ENCODE measurements around the gene ATF7IP2. TPM values are rescaled to one million over a fixed set of nuclear protein-coding genes. Genes with fewer than 3 reads are reported as not detected.
"Not testable (repeated sequence)": the region's sequence is repeated elsewhere in the genome, so short reads cannot be mapped to it uniquely, and the experiment has no call there.

The ATF7IP2 gene
- total RNA-seq, result 10 to 100 TPM; 12.3 to 12.4 TPM

- ChIA-PET POLR2A (interaction anchor here (0.5 kb wide), 1 partner anchor 64 kb away, joined by 3 read pairs; no protein-coding TSS in a partner anchor), CTCF (interaction anchor here (1.2 kb wide), 1 partner anchor 129 kb away, joined by 3 read pairs; no protein-coding TSS in a partner anchor)
Observed at GRCh38 chr16:10385725-10386516, at the start of gene ATF7IP2. ATF7IP2 (plus strand) TSS chr16:10386061; CDS start chr16:10430621, 44,560 bp downstream.

DNA sequence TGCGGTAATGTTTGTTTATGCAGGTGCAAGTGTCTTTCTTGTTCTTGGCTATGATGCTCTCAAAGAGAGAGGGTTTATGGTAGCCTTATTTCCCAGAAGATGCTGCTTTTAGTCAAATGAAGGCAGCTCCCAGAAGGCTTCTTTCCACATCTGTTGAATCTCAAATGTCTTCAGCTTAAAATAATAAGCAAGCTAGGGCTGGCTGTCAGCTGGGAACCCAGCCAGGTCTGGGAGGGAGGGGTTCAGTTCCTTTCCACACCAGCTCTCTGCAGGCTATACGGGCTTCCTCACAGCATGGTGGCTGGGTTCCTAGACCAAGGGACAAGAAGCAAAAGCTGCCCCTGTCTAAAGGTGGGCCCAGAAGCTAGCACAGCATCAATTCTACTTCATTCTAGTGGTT is 47.4 kb upstream of the ATF7IP2 start:
- POLR2A ChIA-PET, result no interaction called here
- CTCF ChIA-PET, result no interaction called here

GRCh38 chr16:10339777-10340732 is 45.8 kb upstream of the ATF7IP2 start:
- POLR2A ChIA-PET, result no interaction called here
- CTCF ChIA-PET, result no interaction called here

GRCh38 chr16:10343124-10343760 is 42.6 kb upstream of the ATF7IP2 start:
- ChIA-PET POLR2A (no interaction called here), CTCF (no interaction called here)

DNA sequence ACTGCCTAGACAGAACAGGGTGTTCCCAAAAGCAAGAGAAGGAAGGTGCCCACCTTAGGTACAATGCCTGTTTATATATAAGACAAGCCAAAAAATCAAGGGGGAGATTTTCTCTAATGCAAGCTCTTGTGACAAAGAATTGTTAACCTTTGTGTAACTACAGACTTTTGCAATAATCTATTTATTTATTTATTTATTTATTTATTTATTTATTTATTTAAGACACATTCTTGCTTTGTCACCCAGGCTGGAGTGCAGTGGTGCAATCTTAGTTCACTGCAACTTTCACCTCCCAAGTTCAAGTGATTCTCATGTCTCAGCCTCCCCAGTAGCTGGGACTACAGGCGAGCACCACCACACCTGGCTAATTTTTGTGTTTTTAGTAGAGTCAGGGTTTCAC is 41.2 kb upstream of the ATF7IP2 start:
- POLR2A ChIA-PET, result not testable (repeated sequence)
- CTCF ChIA-PET, result interaction anchor here (0.7 kb wide), 1 partner anchor 214 kb away, joined by 3 read pairs; no protein-coding TSS in a partner anchor

DNA sequence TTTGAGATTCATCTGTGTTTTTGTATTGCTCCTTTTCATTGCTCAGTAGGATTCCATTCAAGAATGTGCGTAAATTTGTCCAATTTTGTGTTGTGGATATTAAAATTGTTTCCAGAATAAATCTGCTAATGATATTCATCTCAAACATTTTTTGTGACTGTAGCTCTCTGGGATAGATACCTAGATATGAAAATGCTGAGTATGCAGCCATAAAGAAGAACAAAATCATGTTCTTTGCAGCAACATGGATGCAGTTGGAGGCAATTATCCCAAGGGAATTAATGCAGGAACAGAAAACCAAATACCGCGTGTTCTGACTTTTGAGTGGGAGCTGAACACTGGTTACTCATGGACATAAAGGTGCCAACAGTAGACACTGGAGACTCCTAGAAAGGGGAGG is 40.2 kb upstream of the ATF7IP2 start:
- ChIA-PET CTCF (no interaction called here), POLR2A (no interaction called here)

DNA sequence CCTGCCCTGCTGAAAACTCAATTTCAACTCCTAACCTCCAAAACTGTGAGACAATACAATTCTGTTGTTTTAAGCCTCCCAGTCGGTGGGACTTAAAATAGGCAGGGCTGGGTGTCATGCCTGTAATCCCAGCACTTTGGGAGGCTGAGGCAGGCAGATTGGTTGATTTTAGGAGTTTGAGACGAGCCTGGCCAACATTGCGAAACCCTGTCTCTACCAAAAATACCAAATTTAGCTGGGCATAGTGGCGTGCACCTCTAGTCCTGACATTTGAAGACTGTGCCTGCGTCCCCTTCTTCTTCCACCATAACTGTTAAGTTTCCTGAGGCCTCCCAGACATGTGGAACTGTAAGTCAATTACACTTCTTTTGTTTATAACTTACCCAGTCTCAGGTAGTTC is 36.0 kb upstream of the ATF7IP2 start:
- POLR2A ChIA-PET, result no interaction called here
- CTCF ChIA-PET, result no interaction called here

DNA sequence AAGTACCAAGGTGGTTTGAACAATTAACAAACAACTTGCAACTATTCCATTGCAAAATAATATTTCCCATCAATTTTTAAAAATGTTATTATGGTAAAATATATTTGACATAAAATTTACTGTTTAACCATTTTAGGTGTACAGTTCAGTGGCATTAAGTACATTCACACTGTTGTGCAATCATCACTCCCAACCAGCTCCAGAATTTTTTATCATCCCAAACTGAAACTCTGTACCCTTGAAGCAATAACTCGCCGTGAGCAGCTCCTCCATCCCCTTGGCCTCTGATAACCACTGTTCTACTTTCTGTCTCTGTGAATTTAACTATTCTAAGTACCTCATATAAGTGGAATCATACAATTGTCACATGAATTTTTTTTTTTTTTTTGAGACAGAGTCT is 33.6 kb upstream of the ATF7IP2 start:
- ChIA-PET CTCF (no interaction called here), POLR2A (no interaction called here)

DNA sequence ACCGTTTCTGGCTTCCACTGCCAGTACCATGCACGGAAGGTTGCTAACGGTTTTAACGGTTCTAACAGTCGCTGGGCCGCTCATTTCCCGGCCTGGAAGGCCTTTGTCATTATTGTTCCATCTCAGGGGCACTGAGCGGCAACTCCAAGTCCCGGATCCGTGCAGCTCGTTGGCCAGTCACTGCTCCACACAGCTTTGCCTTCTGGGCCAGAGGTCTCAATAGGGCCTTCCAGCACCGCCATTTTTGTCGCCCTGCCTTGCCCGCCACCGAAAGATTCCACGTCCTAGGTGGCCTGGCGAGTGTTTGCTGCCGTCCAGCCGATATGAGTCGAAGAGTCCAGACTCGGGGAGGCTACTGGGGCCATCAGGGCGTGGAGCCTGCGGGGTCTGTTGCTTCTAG is 30.3 kb upstream of the ATF7IP2 start:
- ChIA-PET CTCF (no interaction called here), POLR2A (no interaction called here)

DNA sequence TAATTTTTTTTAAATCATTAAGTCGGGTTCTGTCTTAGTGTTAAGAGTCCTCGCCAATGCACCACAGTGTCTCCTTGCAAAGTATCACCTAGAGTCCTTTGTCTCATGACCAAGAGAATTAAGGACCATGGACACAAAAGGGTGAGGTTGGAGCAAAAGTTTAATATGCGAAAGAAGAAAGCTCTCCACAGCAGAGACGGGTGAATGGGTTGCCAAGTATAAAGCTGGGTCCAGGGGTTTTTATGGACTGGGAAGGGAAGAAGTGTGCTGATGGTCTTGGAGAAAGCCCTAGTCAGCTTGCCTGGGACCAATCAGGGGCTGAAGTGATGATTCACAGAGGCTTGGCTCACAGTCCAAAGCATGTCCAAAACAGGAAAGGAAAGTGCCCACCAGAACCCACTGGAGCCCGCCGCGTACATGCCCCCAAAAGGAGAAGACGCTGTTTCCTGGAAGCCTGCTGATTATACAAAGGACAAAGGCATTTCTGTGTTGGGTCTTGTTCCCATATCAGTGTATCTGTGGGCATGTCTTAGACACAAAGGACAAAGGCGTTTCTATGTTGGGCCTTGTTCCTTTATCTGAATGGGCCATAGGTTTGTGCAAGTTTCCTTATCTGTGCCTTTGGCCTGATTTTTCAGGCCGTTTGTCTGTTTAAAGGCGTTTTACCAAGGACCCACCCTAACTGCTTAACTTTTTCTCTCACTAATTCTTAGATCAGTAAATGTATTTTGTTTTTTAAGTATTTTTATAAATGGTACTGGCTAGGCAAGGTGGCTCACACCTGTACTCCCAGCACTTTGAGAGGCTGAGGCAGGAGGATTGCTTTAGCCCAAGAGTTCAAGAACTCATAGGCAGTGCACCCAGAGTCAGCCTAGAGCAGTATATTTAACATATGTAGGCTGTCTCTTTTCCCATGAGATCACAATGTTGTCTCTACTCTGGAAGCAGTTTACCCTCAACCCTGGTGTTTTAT is 28.7 kb upstream of the ATF7IP2 start:
- POLR2A ChIA-PET, result no interaction called here
- CTCF ChIA-PET, result no interaction called here

GRCh38 chr16:10361747-10362076 is 24.1 kb upstream of the ATF7IP2 start:
- POLR2A ChIA-PET, CTCF ChIA-PET: not testable (repeated sequence)

GRCh38 chr16:10362077-10362863 is 23.6 kb upstream of the ATF7IP2 start:
- ChIA-PET POLR2A (interaction anchor here (0.6 kb wide), 1 partner anchor 731 kb away, joined by 4 read pairs; no protein-coding TSS in a partner anchor), CTCF (no interaction called here)

- CTCF ChIA-PET, result not testable (repeated sequence)
- POLR2A ChIA-PET, result interaction anchor here (0.6 kb wide), 1 partner anchor 730 kb away, joined by 4 read pairs; no protein-coding TSS in a partner anchor
Observed at GRCh38 chr16:10362864-10363197, 23.0 kb upstream of the ATF7IP2 start.

GRCh38 chr16:10366619-10367018 is 19.2 kb upstream of the ATF7IP2 start:
- CTCF ChIA-PET, POLR2A ChIA-PET: not testable (repeated sequence)

DNA sequence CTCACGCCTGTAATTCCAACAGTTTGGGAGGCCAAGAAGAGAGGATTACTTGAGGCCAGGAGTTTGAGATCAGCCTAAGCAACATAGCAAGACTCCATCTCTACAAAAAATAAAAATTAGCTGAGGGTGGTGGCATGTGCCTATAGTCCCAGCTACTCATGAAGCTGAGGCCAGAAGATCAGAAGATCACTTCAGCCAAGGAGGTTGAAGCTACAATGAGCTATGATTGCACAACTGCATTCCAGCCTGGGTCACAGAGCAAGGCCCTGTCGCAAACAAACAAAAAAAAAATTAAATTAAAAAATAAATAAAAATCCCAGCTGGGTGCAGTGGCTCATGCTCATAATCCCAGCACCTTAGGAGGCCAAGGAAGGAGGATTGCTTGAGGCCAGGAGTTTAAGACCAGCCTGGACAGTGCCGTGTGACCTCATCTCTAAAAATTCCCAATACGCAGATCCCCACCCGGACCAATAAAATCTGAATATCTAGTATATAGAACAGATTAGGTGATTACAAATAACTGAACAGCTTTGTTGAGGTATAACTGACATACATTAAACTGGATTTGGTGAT is 18.2 kb upstream of the ATF7IP2 start:
- ChIA-PET POLR2A (no interaction called here), CTCF (no interaction called here)

GRCh38 chr16:10368969-10369551 is 16.8 kb upstream of the ATF7IP2 start:
- ChIA-PET POLR2A (no interaction called here), CTCF (no interaction called here)

DNA sequence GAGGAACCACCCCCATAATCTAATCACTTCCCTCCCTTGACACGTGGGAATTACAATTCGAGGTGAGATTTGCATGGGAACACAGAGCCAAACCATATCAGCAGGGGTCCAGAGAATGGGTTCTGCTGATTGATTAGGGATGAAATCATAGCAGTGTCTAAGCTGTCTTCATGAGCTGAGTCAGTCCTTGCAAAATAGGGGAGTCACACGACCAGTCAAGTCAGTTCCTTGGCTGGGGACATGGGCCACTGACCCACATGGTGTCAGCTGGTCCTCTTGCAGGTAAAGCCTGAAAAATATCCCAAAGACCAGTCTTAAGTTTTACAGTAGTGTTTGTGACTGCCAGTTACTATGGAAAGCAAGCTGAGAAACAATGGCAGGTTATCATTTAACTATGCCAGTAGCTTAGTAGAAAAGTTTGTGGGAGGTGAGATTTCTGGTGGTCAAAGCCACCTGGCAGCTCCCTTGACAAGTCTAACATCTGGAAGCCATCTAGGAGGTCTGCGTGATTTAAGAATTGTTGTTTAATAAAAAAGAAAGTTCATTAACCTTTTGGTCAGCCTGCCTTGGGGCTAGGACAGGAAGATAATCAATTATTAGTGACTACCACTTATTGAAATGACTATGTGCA is 15.7 kb upstream of the ATF7IP2 start:
- CTCF ChIA-PET, result no interaction called here
- POLR2A ChIA-PET, result no interaction called here

DNA sequence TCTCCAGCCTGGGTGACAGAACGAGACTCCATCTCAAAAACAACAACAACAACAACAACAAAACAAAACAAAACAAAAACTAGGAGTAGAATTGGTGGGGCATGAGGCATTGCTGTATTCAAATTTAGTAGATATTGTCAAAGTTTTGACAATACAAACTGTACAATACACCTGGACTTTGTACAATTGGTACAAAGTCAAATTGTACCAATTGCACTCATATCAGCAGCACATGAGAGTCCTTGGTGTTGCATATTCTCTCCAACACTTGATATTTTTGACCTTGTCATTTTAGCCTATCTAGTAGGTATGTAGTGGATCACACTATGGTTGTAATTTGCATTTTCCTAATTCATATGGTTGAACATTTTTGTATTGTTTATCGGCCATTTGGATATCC is 14.3 kb upstream of the ATF7IP2 start:
- ChIA-PET POLR2A (no interaction called here), CTCF (no interaction called here)
